Gastrocnemius medialis (tissue), 4 donors: ENCODE data around the gene VTI1A. TPM values are rescaled to one million over a fixed set of nuclear protein-coding genes. Genes with fewer than 3 reads are reported as not detected.

Experiments
- ATAC-seq, 2 donors: fragments of 150-250 bp; one replicate each; pipeline ENCODE4 v1.9.1; 2016
- DNase-seq, 2 donors: peaks; one replicate each; pipeline ENCODE4 v3.0.0-alpha.2; 2019
- H3K27ac ChIP-seq, 4 donors: fragments of 200-600 bp; sonication (generic); 1 replicate in 1 of 4; 2 replicates in 3 of 4; pipeline ENCODE4 v1.5.1; 2016 to 2018; ENCODE audit warnings: mild to moderate bottlenecking in 2 of 4, moderate library complexity in 1 of 4
- H3K27me3 ChIP-seq, 3 donors: fragments of 200-600 bp; sonication (generic) in 2 of 3; 1 replicate in 1 of 3; 2 replicates in 2 of 3; pipeline versions ENCODE4 v1.5.1 to v1.6.0; 2016 to 2019; ENCODE audit warnings: mild to moderate bottlenecking in 1 of 3, moderate library complexity in 1 of 3
- H3K36me3 ChIP-seq, 2 donors: fragments of 200-600 bp; sonication (generic) in 1 of 2; one replicate each; pipeline ENCODE4 v1.5.1; 2017 to 2018
- H3K4me1 ChIP-seq, 2 donors: fragments of 200-600 bp; sonication (generic) in 1 of 2; one replicate each; pipeline ENCODE4 v1.5.1; 2016 to 2017; ENCODE audit warnings: mild to moderate bottlenecking in 2 of 2
- H3K4me3 ChIP-seq, 4 donors: fragments of 200-600 bp; sonication (generic) in 3 of 4; 1 replicate in 1 of 4; 2 replicates in 3 of 4; pipeline ENCODE4 v1.5.1; 2016 to 2019; ENCODE audit warnings: mild to moderate bottlenecking in 2 of 4
- H3K9me3 ChIP-seq, 3 donors: fragments of 200-600 bp; sonication (generic) in 2 of 3; 1 replicate in 1 of 3; 2 replicates in 2 of 3; pipeline ENCODE4 v1.5.1; 2016 to 2019
- POLR2A ChIP-seq, 2 donors: fragments of 450-650 bp; IDR thresholded peaks; one replicate each; pipeline ENCODE4 v1.6.1; 2017; ENCODE audit warnings: antibody characterized with exemption in 2 of 2, mild to moderate bottlenecking in 2 of 2, moderate library complexity in 2 of 2
- in situ Hi-C, 4 donors: fragments of 200-750 bp; cut with MboI; loops; one replicate each; pipeline versions ENCODE4 v1.15.0 to v1.8.0; 2017; ENCODE audit warnings: low sequenced_read_pairs in 4 of 4
- intact Hi-C: fragments of 100-400 bp; cut with DNase I; formaldehyde crosslinking; loops from one replicate; pipeline ENCODE4 v1.15.1; 2023; ENCODE audit warnings: low total_unique reads
- total RNA-seq, 4 donors: library from RNA; depleted of rRNA; stranded (reverse); fragments of >200 nt; gene quantifications; one replicate each; pipeline versions ENCODE4 v1.1.0 to v1.2.3, GENCODE V29; 2016
- TF ChIP-seq, protein P1 (sequence below), 5 experiments: fragments of 450-650 bp in 3 of 5; fragments of 200-600 bp in 2 of 5; sonication (generic) in 2 of 5; IDR thresholded peaks in 4 of 5; conservative IDR thresholded peaks in 1 of 5; 1 replicate in 4 of 5; 2 replicates in 1 of 5; pipeline ENCODE4 v1.5.1; 2016 to 2019; ENCODE audit warnings: antibody characterized with exemption in 5 of 5, mild to moderate bottlenecking in 3 of 5, moderate library complexity in 3 of 5

VTI1A gene
- total RNA-seq, 4 donors from 2014 or later, result 26.5 to 51.2 (median 30.6) TPM

DNA sequence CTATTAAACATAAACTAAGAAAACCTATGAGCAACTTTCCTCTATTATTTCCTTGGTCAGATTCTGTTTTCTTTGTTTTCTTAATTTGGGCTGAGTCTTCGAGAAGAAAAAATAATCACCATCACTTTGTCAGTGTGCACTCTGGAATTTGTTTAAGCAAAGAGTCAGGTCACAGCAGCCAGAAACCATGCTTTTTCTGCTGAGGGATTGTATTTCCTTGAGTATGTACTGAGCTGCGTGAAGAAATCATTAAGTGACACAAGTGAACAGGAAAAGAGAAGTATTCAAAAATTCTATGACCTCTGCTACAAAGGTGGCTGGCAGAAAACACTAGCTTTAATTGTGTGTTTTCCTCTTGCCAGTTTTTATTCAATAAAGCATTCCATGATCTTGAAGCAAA lies 249.6 kb downstream of the VTI1A start:
- Histone ChIP-seq H3K27ac (no peak overlapping the region), H3K27me3 (no peaks in the 10 kb centered on the region), H3K4me1 (peaks cover 0 to 3% of the 10 kb centered on the region in 2 donors), H3K4me3 (no peak overlapping the region), H3K9me3 (no peaks in the 10 kb centered on the region), H3K36me3 (no peaks in the 10 kb centered on the region)
- no peak for DNase-seq
- TF ChIP-seq, protein P1, sequence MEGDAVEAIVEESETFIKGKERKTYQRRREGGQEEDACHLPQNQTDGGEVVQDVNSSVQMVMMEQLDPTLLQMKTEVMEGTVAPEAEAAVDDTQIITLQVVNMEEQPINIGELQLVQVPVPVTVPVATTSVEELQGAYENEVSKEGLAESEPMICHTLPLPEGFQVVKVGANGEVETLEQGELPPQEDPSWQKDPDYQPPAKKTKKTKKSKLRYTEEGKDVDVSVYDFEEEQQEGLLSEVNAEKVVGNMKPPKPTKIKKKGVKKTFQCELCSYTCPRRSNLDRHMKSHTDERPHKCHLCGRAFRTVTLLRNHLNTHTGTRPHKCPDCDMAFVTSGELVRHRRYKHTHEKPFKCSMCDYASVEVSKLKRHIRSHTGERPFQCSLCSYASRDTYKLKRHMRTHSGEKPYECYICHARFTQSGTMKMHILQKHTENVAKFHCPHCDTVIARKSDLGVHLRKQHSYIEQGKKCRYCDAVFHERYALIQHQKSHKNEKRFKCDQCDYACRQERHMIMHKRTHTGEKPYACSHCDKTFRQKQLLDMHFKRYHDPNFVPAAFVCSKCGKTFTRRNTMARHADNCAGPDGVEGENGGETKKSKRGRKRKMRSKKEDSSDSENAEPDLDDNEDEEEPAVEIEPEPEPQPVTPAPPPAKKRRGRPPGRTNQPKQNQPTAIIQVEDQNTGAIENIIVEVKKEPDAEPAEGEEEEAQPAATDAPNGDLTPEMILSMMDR (IDR thresholded peaks at IDR 0.05 in 4 of 5, conservative IDR thresholded peaks at IDR 0.05 in 1 of 5), result no peak
- TF ChIP-seq POLR2A (IDR thresholded peaks at IDR 0.05), result no peak
- in situ Hi-C loops (no loop called here), intact Hi-C loops (no loop called here)
- ATAC-seq, result no peak

DNA sequence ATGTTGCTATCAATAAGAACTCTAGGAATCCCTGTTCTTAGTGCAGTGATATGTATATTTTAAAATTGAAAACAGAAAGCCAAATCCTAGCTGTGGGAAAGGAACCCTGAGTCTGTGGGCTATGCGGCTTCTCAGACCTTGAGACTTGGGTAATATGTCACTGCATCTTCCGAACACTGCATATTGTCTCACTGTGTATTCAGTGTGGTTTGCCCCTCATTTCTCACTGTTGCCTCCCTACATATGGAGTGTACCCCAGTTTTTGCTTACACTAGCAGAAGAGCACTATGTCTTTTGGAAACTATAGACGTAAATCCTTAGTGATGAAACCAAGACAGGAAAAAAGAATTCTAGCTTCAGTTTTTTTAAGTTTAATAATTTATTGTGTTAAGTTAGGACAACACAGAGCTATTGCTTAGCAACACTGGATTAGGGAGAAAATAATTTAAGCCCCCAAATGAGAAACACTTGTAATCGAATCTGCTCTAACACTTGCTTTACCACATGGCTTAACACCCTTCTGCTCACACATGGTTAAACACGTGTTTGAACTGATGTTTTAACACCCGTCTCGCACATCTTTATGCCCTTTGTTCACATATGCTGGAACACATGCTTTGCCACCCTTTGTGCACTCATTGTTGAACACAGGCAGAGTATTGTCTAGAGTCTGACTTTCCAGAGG lies 251.3 kb downstream of the VTI1A start:
- DNase-seq, result no peak
- Histone ChIP-seq H3K4me1 (peaks cover 0 to 4% of the 10 kb centered on the region in 2 donors), H3K4me3 (no peak overlapping the region), H3K9me3 (no peaks in the 10 kb centered on the region), H3K36me3 (no peaks in the 10 kb centered on the region), H3K27ac (no peak overlapping the region), H3K27me3 (no peaks in the 10 kb centered on the region)
- ATAC-seq, result no peak
- no peak for TF ChIP-seq POLR2A (IDR thresholded peaks at IDR 0.05)
- TF ChIP-seq, protein P1 (IDR thresholded peaks at IDR 0.05 in 4 of 5, conservative IDR thresholded peaks at IDR 0.05 in 1 of 5), result no peak
- intact Hi-C loops, result no loop called here
- in situ Hi-C loops, result no loop called here

DNA sequence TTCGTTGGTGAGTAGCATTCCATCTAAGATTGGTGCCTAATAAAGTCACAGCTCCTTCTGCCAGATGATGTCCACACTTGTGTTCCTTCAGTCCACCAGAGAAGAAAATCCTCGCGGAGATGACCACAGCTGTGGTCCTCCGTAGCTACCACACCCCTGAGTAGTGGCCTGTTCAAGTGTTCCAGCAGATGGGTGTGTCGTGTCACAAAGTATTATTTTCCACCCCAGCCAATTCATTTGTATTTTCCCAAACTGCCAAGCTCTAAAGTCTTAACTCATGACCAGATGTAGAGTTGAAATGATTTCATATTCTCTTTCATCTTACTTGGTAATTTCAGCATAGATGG lies 251.8 kb downstream of the VTI1A start:
- ATAC-seq, result no peak
- intact Hi-C loops, result no loop called here
- H3K27ac ChIP-seq, result no peak overlapping the region

DNA sequence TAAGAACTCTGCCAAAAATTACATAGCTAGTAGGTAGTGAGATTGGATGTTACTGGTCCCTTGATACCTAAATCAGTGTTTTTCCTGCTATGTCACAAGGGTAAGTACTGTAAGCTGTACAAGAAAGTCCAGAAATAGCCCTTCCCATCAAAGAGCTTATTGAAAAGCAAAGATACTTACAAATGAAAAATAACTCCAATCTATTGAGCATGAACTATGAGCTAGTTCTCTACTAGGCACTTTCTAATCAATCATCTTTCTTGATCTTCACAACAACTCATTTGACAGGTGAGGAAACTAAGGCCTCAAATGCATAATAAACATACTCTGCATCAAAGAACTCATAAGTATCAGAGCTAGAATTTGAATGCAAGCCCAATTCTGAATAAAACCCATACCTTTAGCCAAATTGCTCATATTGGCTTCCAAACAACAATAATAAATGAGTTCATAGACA lies 253.2 kb downstream of the VTI1A start:
- in situ Hi-C loops (loop anchor here in 2 of 4 donors (25.0 kb wide), 2 partner anchors 437 to 687 kb away; no protein-coding TSS in a partner anchor), intact Hi-C loops (no loop called here)
- DNase-seq, result no peak
- Histone ChIP-seq H3K27ac (no peak overlapping the region), H3K4me1 (peaks cover 0 to 4% of the 10 kb centered on the region in 2 donors), H3K36me3 (no peaks in the 10 kb centered on the region), H3K4me3 (no peak overlapping the region), H3K27me3 (no peaks in the 10 kb centered on the region), H3K9me3 (no peaks in the 10 kb centered on the region)
- no peak for ATAC-seq
- TF ChIP-seq, protein P1 (IDR thresholded peaks at IDR 0.05 in 4 of 5, conservative IDR thresholded peaks at IDR 0.05 in 1 of 5), result no peak
- TF ChIP-seq POLR2A (IDR thresholded peaks at IDR 0.05), result no peak

More for the DNA sequence above, 251.8 kb downstream of the VTI1A start:
- Histone ChIP-seq H3K4me3 (no peak overlapping the region), H3K36me3 (no peaks in the 10 kb centered on the region), H3K4me1 (peaks cover 0 to 4% of the 10 kb centered on the region in 2 donors), H3K27me3 (no peaks in the 10 kb centered on the region), H3K9me3 (no peaks in the 10 kb centered on the region)
- TF ChIP-seq, protein P1 (IDR thresholded peaks at IDR 0.05 in 4 of 5, conservative IDR thresholded peaks at IDR 0.05 in 1 of 5), result no peak
- no peak for TF ChIP-seq POLR2A (IDR thresholded peaks at IDR 0.05)
- in situ Hi-C loops, result no loop called here
- DNase-seq, result peak in 1 of 2 donors; percentile 23
